ENCODE data around the gene PSMD11.

The PSMD11 gene

GRCh38 chr17:32528825-32529224 lies 84.5 kb downstream of the PSMD11 start:
- Histone ChIP-seq H3K4me3 (ENCODE audit: low read depth, low read length) (no peak overlapping the region), H3K9me3 (ENCODE audit: severe bottlenecking) (no peaks in the 10 kb centered on the region), H3K27me3 (ENCODE audit: insufficient read depth, low read depth, severe bottlenecking) (no peaks in the 10 kb centered on the region), H3K27ac (peak overlapping the region; percentile 39), H3K36me3 (no peaks in the 10 kb centered on the region)
- TF ChIP-seq CTCF (IDR thresholded peaks at IDR 0.05; ENCODE audit: low read depth, low read length) = no peak
- no peak for DNase-seq

GRCh38 chr17:32529604-32530003 lies 85.3 kb downstream of the PSMD11 start:
- no peak overlapping the region for H3K4me3 ChIP-seq (ENCODE audit: low read depth, low read length)
- no peaks in the 10 kb centered on the region for H3K36me3 ChIP-seq
- no peaks in the 10 kb centered on the region for H3K27me3 ChIP-seq (ENCODE audit: insufficient read depth, low read depth, severe bottlenecking)
- H3K27ac ChIP-seq = peak overlapping the region; percentile 39; the same call in 1 of the 2 replicates
- H3K9me3 ChIP-seq (ENCODE audit: severe bottlenecking) = no peaks in the 10 kb centered on the region
- no peak for TF ChIP-seq CTCF (IDR thresholded peaks at IDR 0.05; ENCODE audit: low read depth, low read length)
- DNase-seq = no peak

All from WERI-Rb-1 (cell line).